ENCODE measurements around the gene ZNF614.
"Not testable (repeated sequence)": the region's sequence is repeated elsewhere in the genome, so short reads cannot be mapped to it uniquely, and the experiment has no call there.

- TF ChIP-seq EP300 (IDR thresholded peaks at IDR 0.05); POLR2AphosphoS5 (IDR thresholded peaks at IDR 0.05); POLR2A (IDR thresholded peaks at IDR 0.05; ENCODE audit: low read depth): not testable (repeated sequence)
- TF ChIP-seq, protein P1, sequence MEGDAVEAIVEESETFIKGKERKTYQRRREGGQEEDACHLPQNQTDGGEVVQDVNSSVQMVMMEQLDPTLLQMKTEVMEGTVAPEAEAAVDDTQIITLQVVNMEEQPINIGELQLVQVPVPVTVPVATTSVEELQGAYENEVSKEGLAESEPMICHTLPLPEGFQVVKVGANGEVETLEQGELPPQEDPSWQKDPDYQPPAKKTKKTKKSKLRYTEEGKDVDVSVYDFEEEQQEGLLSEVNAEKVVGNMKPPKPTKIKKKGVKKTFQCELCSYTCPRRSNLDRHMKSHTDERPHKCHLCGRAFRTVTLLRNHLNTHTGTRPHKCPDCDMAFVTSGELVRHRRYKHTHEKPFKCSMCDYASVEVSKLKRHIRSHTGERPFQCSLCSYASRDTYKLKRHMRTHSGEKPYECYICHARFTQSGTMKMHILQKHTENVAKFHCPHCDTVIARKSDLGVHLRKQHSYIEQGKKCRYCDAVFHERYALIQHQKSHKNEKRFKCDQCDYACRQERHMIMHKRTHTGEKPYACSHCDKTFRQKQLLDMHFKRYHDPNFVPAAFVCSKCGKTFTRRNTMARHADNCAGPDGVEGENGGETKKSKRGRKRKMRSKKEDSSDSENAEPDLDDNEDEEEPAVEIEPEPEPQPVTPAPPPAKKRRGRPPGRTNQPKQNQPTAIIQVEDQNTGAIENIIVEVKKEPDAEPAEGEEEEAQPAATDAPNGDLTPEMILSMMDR (IDR thresholded peaks at IDR 0.05) = not testable (repeated sequence)
These were observed 47.3 kb downstream of the ZNF614 start for GRCh38 chr19:51980926-51981325.
